ENCODE measurements around the gene MBP.

Gene MBP

DNA sequence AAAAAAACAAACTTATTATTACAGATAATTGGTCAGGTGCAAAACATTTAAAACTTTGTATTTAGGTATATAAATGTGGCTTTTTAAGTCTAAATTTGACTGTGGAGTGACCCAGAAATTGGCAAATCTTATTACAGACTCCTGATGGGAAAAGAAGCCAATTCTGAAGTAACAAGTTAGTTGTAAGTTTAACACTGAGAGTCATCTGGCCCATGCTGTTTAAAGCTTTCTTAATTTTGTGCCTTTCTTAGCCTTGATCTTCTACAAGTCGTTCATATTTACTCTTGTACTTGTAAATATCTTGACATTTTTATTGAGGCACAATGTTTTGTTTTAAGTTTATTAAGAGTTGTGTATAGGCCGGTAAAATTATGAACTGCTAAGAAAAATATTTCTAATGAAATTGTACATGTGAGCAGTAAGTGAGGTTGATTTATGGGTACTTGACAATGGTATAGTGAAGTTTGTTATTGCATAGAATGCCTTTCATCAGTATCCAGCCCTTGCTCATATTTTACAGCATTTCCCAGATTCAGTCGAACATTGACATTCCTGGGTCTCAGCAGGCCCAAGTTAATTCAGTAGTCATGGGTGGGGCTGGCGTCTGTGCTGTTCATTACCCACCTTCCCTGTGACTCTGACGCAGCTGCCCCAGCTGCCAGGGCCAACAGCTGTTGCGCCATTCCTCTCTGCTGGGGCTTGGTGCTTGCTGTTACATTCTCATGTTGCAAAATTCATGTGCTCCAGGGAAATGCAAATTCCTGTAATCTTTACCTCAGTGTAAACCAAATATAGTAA lies 188.8 kb downstream of the MBP start:
- no peak for DNase-seq (ENCODE audit: low spot score)

DNA sequence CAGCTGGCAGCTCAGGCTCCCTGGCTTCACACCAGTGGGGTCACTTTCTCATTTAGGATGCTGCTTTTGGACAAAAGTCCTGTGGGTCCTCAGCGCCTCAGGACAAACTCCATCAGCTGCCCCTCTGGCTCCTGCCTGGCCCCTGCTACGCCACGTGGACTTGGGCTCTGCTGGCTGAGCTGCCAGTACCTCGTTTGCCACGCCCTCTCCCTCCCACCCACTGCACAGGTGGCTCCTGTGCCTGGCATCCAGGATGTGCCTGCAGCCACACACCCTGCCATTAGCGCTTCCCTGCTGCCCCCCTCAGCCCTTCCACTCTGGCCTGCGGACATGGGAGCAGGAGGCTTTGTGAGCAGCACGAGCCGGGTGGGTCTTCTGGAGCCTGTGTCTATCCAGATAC lies 191.3 kb downstream of the MBP start:
- DNase-seq (ENCODE audit: low spot score), result no peak

DNA sequence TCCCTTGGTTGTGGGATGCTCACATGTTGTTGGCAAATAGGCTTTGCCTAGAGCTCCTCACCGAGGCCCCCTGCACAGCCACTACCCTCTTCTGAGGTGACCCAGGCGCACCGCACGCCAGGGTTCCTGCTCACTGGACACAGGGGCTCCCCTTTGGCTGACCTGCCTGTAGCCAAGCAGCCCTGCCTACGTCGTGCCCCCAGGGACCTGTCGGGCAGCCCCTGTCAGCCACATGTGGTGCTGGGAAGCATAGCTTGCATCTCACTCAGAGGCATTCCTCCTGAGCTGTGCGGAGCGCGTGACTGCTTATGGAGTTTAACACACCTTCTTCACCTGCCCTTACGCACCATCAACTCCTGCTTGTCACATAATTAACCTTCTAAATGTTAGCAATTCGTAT lies 194.0 kb downstream of the MBP start:
- no peak for DNase-seq (ENCODE audit: low spot score)

DNA sequence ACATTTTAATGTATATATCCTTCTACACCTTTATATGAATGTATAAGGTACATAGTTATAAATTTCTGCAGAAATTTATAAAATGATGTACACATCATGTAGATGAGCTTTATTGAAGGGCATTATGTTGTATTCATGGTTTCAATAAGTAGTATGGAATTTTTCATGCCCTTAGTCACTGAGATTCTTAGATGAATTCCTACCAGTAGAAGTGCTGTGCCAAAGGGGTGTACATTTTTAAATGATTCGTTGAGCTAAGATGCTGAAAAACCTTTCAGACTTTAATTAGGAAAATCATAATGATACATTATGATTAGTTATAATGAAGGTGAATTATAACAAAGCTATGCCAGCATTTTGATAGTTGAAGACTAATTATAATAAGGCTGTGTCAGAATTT lies 195.0 kb downstream of the MBP start:
- no peak for DNase-seq (ENCODE audit: low spot score)

DNA sequence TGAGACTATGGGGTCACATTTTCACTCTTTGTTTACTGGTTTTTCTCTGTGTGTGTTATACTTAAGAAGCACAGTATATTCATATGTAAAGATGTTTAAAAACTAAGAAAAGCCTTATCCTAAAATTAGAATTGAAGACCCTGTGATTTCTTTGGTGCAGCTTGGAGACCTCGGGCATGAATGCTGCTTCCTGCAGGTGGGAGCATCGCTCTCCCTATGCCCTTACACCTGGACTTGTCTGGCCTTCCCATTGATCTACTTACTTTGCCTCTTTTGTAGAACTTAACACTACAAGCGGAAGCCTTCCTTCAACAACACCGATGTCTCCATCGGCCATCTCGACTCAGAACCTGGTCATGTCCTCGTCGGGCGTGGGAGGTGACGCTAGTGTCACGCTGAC lies 195.7 kb downstream of the MBP start:
- DNase-seq (ENCODE audit: low spot score), result no peak

DNA sequence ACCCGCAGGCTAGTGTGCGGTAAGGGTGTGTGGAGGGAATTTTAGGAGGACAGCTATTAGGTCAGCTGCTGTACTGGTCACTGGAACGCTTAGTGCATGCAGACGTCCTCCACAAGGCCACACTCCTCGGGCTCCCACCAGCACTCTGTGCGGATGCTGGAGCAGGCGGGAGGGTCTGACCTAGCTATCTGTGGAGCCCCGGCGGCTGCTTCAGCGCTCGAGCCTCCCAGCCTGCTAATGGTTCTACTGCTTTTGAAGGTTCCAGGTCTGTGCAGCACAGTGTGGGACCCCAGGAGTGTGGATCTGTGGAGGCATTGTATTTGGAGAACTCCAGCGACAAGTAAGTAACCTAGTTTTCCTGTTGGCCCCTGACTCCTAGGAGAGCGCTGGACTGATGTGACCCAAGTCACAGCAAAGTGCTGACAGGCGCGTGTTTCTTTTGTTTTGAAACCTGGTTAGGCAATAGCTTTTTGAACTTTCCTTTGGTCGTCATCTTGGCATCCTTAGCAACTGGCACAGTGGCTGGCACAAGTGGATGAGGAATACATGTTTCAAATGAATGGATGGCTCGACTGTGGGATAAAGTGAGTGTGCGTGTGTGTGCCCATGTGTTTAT lies 196.8 kb downstream of the MBP start:
- DNase-seq (ENCODE audit: low spot score), result no peak

DNA sequence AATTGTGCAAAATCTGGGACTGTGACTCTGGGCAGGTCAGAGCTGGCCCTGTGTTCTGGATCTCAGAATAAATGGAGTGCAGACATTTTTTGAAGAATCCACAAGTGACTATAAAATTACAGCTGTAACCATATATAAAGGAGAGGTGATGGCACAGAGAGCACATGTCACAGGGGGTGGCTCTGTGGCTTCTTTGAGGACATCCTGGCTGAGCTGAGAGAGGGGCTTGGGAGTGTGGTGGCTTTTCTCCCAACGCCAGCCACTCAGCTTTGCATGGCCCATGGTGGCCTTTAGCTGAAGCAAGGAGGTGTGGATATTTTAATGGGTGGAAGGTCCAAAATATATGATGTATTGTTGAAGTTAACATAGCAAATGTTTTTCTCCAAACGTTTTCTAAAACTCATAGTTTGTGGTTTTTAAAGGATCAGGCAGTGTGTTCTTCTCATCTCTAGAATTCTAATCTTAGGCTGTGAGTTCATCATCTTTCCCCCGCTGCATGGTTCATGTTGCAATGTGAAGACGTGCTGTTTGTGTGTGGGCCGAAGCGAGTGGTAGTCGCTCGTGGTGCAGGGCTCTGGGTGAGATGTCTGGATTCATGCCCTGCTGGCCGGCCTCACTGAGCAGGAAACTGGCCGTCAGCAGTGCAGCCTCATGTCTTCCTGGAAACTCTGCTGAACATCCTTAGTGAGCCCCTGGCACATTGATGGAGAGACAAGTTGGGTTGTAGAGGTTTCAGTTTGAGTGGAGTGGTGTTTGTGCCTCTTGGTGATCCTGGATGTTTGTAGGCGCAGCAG lies 200.4 kb downstream of the MBP start:
- no peak for DNase-seq (ENCODE audit: low spot score)

DNA sequence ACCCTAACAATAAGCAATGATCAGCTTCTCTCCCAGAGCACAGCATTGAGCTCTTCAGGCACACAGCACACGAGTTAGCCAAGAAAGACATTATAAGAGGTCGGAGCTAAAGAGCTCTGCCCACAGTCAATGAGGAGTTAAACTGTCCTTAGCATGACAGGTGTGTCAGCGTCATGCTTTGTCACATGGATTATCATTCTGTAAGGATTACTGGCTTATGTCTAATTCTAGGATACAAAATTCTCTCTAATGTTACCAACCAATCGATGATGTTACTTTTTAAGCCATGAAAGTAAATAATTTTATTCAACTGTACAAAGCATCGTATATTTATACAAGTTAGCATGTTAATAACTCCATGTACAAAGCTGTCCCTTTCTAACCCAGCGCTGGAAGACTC lies 201.4 kb downstream of the MBP start:
- no peak for DNase-seq (ENCODE audit: low spot score)
